GM21737 (cell line): ENCODE data around the gene NUDT12.

Experiments
- ATAC-seq: cut with Tn5 transposase; IDR thresholded peaks from one replicate; pipeline ENCODE4 v1.9.1; 2021; ENCODE audit warnings: mild to moderate bottlenecking, moderate library complexity; ENCODE audit not compliant: unreplicated experiment

The NUDT12 gene

GRCh38 chr5:103562453-103563157 lies at the start of gene NUDT12:
Gene NUDT12 (minus strand): TSS chr5:103562789. CDS start chr5:103560248, 2,541 bp downstream.
- ATAC-seq = peak; percentile 97

GRCh38 chr5:103607346-103607745 lies 44.8 kb upstream of the NUDT12 start:
- ATAC-seq = no peak

GRCh38 chr5:103605277-103605676 lies 42.7 kb upstream of the NUDT12 start:
- ATAC-seq = no peak

- ATAC-seq = no peak
These were observed 39.8 kb upstream of the NUDT12 start for GRCh38 chr5:103602438-103602837.

GRCh38 chr5:103601314-103601713 lies 38.7 kb upstream of the NUDT12 start:
- no peak for ATAC-seq

- no peak for ATAC-seq
These were observed 37.5 kb upstream of the NUDT12 start for GRCh38 chr5:103600086-103600485.

- ATAC-seq = no peak
These were observed 36.5 kb upstream of the NUDT12 start for GRCh38 chr5:103598997-103599566.

- ATAC-seq = no peak
These were observed 27.6 kb upstream of the NUDT12 start for GRCh38 chr5:103590221-103590620.

GRCh38 chr5:103589776-103590175 lies 27.2 kb upstream of the NUDT12 start:
- no peak for ATAC-seq

- no peak for ATAC-seq
These were observed 26.8 kb upstream of the NUDT12 start for GRCh38 chr5:103589357-103589756.

GRCh38 chr5:103587185-103587748 lies 24.7 kb upstream of the NUDT12 start:
- ATAC-seq = no peak

GRCh38 chr5:103582364-103582763 lies 19.8 kb upstream of the NUDT12 start:
- no peak for ATAC-seq

- no peak for ATAC-seq
These were observed 10.8 kb upstream of the NUDT12 start for GRCh38 chr5:103573411-103573810.

GRCh38 chr5:103572454-103572853 lies 9.9 kb upstream of the NUDT12 start:
- no peak for ATAC-seq

- no peak for ATAC-seq
These were observed 9.1 kb upstream of the NUDT12 start for GRCh38 chr5:103571730-103572129.

GRCh38 chr5:103569313-103570060 lies 6.9 kb upstream of the NUDT12 start:
- no peak for ATAC-seq

GRCh38 chr5:103565719-103566118 lies 3.1 kb upstream of the NUDT12 start:
- ATAC-seq = no peak

- peak; percentile 39 for ATAC-seq
These were observed 720 bp downstream of the NUDT12 start for GRCh38 chr5:103561685-103562452.

GRCh38 chr5:103560826-103561225 lies 1.8 kb downstream of the NUDT12 start:
- ATAC-seq = no peak

GRCh38 chr5:103546858-103547257 lies 15.7 kb downstream of the NUDT12 start:
- ATAC-seq = no peak

GRCh38 chr5:103542441-103542840 lies 20.1 kb downstream of the NUDT12 start:
- ATAC-seq = no peak
